LNCaP clone FGC (cell line): ENCODE measurements around the gene VSIG10L2.
A peak's percentile ranks its signal among the peaks of the same experiment; 100 is the strongest.

ENCODE experiments used
- DNase-seq: peaks from one replicate; pipeline ENCODE4 v3.0.0-alpha.2; 2011; ENCODE audit warnings: low read depth
- H3K4me3 ChIP-seq: 2 replicates; pipeline ENCODE4 v1.5.1; 2011; ENCODE audit warnings: mild to moderate bottlenecking, low read depth, low read length, control low read depth
- CTCF ChIP-seq: IDR thresholded peaks from 2 replicates; pipeline ENCODE4 v1.5.1; 2012; ENCODE audit warnings: mild to moderate bottlenecking; ENCODE audit not compliant: control insufficient read depth, insufficient read depth; ENCODE audit errors: extremely low read depth

Gene VSIG10L2

GRCh38 chr11:125923633-125924032 lies 22.2 kb upstream of the VSIG10L2 start:
- no peak overlapping the region for H3K4me3 ChIP-seq
- TF ChIP-seq CTCF = no peak
- DNase-seq = no peak

- DNase-seq = no peak
- no peak for TF ChIP-seq CTCF
These were observed 21.3 kb upstream of the VSIG10L2 start for GRCh38 chr11:125924384-125925007.

GRCh38 chr11:125925247-125925740 lies 20.6 kb upstream of the VSIG10L2 start:
- TF ChIP-seq CTCF = 0 out of 2 replicates have a peak, but pooled peaks have one; percentile 3
- DNase-seq = peak; percentile 46
- no peak overlapping the region for H3K4me3 ChIP-seq

More at GRCh38 chr11:125924384-125925007, 21.3 kb upstream of the VSIG10L2 start:
- no peak overlapping the region for H3K4me3 ChIP-seq

- no peak for TF ChIP-seq CTCF
- no peak for DNase-seq
- no peak overlapping the region for H3K4me3 ChIP-seq
These were observed 20.0 kb upstream of the VSIG10L2 start for GRCh38 chr11:125925804-125926203.

GRCh38 chr11:125926682-125927081 lies 19.2 kb upstream of the VSIG10L2 start:
- no peak for DNase-seq
- H3K4me3 ChIP-seq = no peak overlapping the region
- TF ChIP-seq CTCF = no peak

GRCh38 chr11:125929445-125930075 lies 16.3 kb upstream of the VSIG10L2 start:
- TF ChIP-seq CTCF = no peak
- DNase-seq = no peak
- no peak overlapping the region for H3K4me3 ChIP-seq
